GM19438 (cell line): Measurements from ENCODE around the gene BACH1.
"Not testable (repeated sequence)": the region's sequence is repeated elsewhere in the genome, so short reads cannot be mapped to it uniquely, and the experiment has no call there.

ENCODE experiments used
- ATAC-seq: cut with Tn5 transposase; IDR thresholded peaks from one replicate; pipeline ENCODE4 v1.9.1; 2021; ENCODE audit warnings: low read depth; ENCODE audit not compliant: unreplicated experiment

BACH1 gene

GRCh38 chr21:29298348-29299045 lies at the start of gene BACH1:
Gene BACH1 (plus strand): TSS chr21:29298922. CDS start chr21:29321281, 22,359 bp downstream.
- peak; percentile 46 for ATAC-seq

DNA sequence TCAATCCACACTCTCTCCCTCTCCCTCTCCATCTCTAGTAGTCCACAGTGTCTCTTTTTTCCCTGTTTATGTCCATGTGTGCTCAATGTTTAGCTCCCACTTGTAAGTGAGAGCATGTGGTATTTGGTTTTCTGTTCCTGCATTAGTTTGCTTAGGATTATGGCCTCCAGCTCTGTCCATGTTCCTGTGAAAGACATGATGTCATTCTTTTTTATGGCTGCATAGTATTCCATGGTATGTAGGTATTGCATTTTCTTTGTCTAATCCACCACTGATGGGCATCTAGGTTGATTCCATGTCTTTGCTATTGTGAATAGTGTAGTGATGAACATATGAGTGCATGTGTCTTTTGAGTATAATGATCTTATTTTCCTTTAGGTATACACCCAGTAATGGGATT lies 49.4 kb upstream of the BACH1 start:
- ATAC-seq, result not testable (repeated sequence)

- no peak for ATAC-seq
These were observed 48.1 kb upstream of the BACH1 start for GRCh38 chr21:29250636-29251035.

- not testable (repeated sequence) for ATAC-seq
These were observed 44.9 kb upstream of the BACH1 start for GRCh38 chr21:29253861-29254260.

DNA sequence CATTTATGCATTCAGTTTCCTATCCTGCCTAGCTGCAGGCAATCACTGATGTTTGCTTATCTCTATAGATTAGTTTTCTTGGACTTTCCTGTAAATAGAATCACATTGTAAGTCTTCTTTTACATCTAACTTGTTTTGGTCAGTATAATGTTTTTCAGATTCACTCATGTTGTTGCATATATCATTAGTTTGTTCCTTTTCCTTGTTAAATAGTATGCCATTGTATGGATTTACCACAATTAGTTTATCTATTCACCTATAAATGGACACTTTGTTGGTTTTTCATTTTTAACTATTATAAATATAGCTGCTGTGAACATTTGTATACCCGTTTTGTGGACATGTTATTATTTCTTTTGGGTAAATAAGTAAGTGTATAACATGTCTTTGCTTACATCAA lies 44.2 kb upstream of the BACH1 start:
- no peak for ATAC-seq

GRCh38 chr21:29256126-29256910 lies 42.4 kb upstream of the BACH1 start:
- no peak for ATAC-seq

GRCh38 chr21:29257701-29258100 lies 41.0 kb upstream of the BACH1 start:
- no peak for ATAC-seq

DNA sequence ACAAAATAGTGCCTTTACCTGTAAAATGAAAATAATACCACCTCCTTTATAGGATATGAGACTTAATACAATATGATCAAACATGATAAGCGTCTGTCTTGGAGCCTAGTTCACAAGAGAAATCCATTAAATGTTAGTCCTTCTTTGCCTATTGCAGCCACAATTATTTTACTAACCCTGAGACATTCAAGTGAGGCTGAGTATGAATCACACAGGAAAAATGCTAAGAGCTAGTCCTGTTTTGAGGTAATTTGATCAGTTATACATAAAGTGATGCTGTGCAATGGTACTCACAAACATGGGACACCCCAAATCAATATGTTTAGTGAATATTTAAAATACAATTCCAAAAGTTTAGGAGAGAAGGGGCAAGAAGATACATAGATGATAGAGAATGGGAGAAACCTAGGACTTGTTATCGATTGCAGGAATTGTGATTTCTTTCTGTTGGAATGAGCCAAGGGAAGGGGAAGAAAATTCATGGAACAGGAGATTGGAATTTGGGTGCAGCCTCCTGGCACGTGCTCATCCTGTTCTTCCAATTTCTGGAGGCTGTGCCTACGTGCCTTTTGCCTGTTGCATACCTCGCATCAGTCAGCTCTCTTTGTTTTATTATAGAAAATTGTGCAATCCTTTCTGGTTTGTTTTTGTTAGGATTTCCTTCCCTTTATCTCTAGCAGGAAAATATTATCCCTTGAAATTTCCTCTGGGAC lies 39.9 kb upstream of the BACH1 start:
- no peak for ATAC-seq

DNA sequence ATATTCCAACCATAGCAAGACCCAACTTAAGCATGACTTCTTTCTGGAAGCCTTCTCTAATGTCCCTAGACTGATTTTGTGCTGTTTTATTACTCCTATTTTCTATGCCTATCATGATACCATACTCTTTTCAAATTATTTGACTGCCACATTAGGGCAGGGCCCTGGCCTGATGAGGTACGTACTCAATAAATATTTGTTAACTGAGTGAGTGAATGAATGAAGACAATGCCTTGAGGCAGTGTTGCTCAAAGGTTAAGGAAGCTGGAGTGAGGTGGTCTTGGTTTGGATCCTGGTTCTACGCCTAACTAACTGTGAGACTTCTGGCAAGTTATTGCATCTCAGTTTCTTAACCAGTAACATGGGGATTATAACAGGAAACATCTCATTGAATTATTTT lies 38.3 kb upstream of the BACH1 start:
- ATAC-seq, result no peak

DNA sequence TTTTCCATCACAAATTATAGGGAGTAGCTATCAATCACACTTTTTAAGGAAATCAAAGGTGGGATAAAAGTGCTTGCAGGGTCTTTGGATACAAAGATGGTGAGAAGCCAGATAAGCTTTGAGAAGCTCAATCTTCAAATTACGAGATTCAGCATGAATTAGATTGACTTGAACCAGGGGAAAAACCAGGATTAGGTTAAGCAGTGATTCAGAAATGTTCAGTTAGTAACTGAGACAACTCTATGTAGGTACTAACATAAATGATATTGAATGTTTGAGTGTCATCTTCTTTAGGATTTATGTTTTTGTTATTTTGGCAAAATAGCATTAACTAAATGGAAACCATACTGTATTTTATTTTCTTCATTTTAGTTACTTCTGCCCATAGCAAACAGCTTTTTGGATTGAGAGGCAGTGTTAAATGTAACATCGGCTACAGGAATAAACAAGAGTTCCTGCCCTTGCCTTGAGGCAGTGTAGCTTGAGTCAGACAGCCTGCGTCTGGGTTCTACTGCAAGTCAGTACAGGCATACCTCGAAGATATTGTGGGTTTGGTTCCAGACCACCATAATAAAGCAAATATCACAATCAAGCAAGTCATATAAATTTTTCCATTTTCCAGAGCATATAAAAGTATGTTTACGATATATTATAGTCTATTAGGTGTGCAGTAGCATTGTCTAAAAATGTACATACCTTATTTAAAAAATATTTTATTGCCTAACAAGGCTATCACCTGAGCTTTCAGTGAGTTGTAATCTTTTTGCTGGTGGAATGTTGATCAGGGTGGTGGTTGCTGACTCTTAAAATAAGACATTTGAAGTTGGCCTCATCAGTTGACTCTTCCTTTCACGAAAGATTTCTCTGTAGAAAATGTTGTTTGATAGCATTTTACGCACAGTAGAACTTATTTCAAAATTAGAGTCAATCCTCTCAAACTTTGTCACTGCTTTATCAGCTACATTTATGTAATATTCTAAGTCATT lies 36.9 kb upstream of the BACH1 start:
- ATAC-seq, result no peak

DNA sequence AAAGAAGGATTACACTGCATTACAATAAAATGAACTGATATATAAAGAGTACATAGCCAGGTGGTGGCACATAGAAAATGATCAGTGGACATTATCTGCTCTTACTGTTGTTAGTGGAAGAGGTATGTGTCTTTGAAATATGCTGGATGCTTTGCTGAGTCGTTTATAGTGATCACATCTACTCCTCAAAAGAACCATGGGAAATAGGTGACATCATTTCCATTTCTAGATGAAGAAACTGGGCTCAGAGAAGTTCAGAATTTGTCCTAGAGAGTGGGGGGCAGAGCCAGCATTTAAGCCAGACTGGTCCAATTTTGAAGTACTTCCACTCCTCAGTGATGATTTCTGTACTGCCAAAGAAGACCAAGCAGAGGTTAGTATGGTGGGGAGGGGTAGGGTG lies 34.0 kb upstream of the BACH1 start:
- no peak for ATAC-seq

DNA sequence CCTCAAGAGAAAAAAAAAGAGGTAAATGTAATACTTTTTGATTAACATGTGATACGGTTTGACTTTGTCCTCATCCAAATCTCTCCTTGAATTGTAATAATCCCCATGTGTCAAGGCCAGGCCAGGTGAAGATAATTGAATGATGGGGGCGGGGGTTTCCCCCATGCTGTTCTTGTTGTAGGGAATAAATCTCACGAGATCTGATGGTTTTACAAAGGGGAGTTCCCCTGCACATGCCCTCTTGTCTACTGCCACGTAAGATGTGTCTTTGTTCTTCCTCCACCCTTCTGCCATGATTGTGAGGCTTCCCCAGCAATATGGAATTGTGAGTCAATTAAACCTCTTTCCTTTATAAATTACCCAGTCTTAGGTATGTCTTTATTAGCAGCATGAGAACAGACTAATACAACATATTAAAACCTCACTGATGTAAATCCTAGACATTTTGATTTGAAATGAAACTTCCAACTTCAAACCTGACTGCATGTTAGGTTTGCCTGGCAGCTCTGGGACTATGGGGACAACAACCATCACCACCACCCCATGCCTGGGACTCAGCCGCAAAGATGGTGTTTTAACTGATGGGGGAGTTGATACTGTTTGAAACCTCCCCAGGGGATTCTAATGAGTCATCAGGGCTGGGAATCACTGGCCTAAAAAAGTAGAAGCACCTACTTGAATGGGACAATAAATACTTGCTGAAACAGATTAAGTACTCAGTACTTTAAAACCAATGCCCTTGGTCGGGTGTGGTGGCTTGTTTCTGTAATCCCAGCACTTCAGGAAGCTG lies 32.8 kb upstream of the BACH1 start:
- no peak for ATAC-seq

- ATAC-seq, result no peak
These were observed 31.1 kb upstream of the BACH1 start for GRCh38 chr21:29267666-29268065.

- no peak for ATAC-seq
These were observed 26.8 kb upstream of the BACH1 start for GRCh38 chr21:29271927-29272333.

GRCh38 chr21:29277442-29277841 lies 21.3 kb upstream of the BACH1 start:
- ATAC-seq, result no peak

- ATAC-seq, result no peak
These were observed 19.2 kb upstream of the BACH1 start for GRCh38 chr21:29279558-29279957.

DNA sequence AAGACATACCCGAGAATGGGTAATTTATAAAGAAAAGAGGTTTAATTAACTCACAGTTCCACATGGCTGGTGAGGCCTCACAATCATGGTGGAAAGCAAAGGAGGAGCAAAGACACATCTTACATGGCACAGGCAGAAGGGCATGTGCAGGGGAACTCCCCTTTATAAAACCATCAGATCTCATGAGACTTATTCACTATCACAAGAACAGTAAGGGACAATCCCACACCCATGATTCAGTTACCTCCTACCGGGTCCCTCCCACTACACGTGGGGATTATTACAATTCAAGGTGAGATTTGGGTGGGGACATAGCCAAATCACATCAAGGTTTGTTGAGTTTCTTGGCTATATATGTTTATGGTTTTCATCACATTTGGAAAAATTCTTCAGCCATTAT lies 16.9 kb upstream of the BACH1 start:
- not testable (repeated sequence) for ATAC-seq

GRCh38 chr21:29287383-29287782 lies 11.3 kb upstream of the BACH1 start:
- no peak for ATAC-seq

- ATAC-seq, result no peak
These were observed 10.5 kb upstream of the BACH1 start for GRCh38 chr21:29288239-29288638.
